GM21825 (cell line): ENCODE measurements around the gene CAMSAP2.

ENCODE experiments used
- ATAC-seq: cut with Tn5 transposase; IDR thresholded peaks from one replicate; pipeline ENCODE4 v1.9.1; 2021; ENCODE audit warnings: mild to moderate bottlenecking, moderate library complexity; ENCODE audit not compliant: unreplicated experiment

CAMSAP2 gene

GRCh38 chr1:200837931-200838571, 99.4 kb downstream of the CAMSAP2 start:
- ATAC-seq = no peak

GRCh38 chr1:200838676-200839445, 100.2 kb downstream of the CAMSAP2 start:
- ATAC-seq = no peak

- no peak for ATAC-seq
Measured at GRCh38 chr1:200845360-200845759, 106.7 kb downstream of the CAMSAP2 start.

GRCh38 chr1:200846398-200846797, 107.7 kb downstream of the CAMSAP2 start:
- ATAC-seq = no peak

- ATAC-seq = no peak
Measured at GRCh38 chr1:200849430-200849829, 110.7 kb downstream of the CAMSAP2 start.

- no peak for ATAC-seq
Measured at GRCh38 chr1:200850554-200850953, 111.9 kb downstream of the CAMSAP2 start.

- no peak for ATAC-seq
Measured at GRCh38 chr1:200856716-200857357, 118.1 kb downstream of the CAMSAP2 start.

GRCh38 chr1:200857804-200858203, 119.1 kb downstream of the CAMSAP2 start:
- ATAC-seq = no peak

GRCh38 chr1:200861937-200862647, 123.4 kb downstream of the CAMSAP2 start:
- no peak for ATAC-seq

- ATAC-seq = no peak
Measured at GRCh38 chr1:200862713-200863415, 124.2 kb downstream of the CAMSAP2 start.

GRCh38 chr1:200866116-200866515, 127.4 kb downstream of the CAMSAP2 start:
- ATAC-seq = no peak

- peak; percentile 83 for ATAC-seq
Measured at GRCh38 chr1:200866521-200866920, 127.8 kb downstream of the CAMSAP2 start.

- ATAC-seq = peak; percentile 3
Measured at GRCh38 chr1:200867018-200867811, 128.5 kb downstream of the CAMSAP2 start.

GRCh38 chr1:200869376-200869752, 130.7 kb downstream of the CAMSAP2 start:
- peak; percentile 2 for ATAC-seq

- ATAC-seq = peak; percentile 43
Measured at GRCh38 chr1:200869753-200870391, 131.2 kb downstream of the CAMSAP2 start.

- no peak for ATAC-seq
Measured at GRCh38 chr1:200872446-200873115, 133.9 kb downstream of the CAMSAP2 start, which contains the start of gene GPR25. Gene GPR25, plus strand, starts transcription at chr1:200872981. Its CDS starts 57 bp downstream, at chr1:200873038.

GRCh38 chr1:200873116-200873670, 134.5 kb downstream of the CAMSAP2 start:
- ATAC-seq = no peak

- ATAC-seq = no peak
Measured at GRCh38 chr1:200873671-200874397, 135.1 kb downstream of the CAMSAP2 start.
